ENCODE measurements around the gene TMEM156. TPM values are rescaled to one million over a fixed set of nuclear protein-coding genes. Genes with fewer than 3 reads are reported as not detected.

The TMEM156 gene
- total RNA-seq, 1 donor from 2014 or later = not detected

- no peak overlapping the region for H3K4me3 Mint-ChIP-seq (ENCODE audit: unreplicated experiment)
- no peaks in the 10 kb centered on the region for H3K9me3 Mint-ChIP-seq (ENCODE audit: unreplicated experiment)
- no peaks in the 10 kb centered on the region for H3K27me3 Mint-ChIP-seq (ENCODE audit: unreplicated experiment)
- no peak overlapping the region for H3K27ac Mint-ChIP-seq (ENCODE audit: unreplicated experiment)
- peaks cover 1% of the 10 kb centered on the region for H3K4me1 Mint-ChIP-seq (ENCODE audit: low read depth, unreplicated experiment)
- no peaks in the 10 kb centered on the region for H3K36me3 Mint-ChIP-seq (ENCODE audit: unreplicated experiment)
- DNase-seq = no peak
- TF ChIP-seq CTCF (IDR thresholded peaks at IDR 0.05; ENCODE audit: partially characterized antibody, unreplicated experiment) = no peak
Observed at GRCh38 chr4:38926896-38927295, 105.3 kb downstream of the TMEM156 start.

- H3K36me3 Mint-ChIP-seq (ENCODE audit: unreplicated experiment) = no peaks in the 10 kb centered on the region
- H3K27me3 Mint-ChIP-seq (ENCODE audit: unreplicated experiment) = no peaks in the 10 kb centered on the region
- no peaks in the 10 kb centered on the region for H3K9me3 Mint-ChIP-seq (ENCODE audit: unreplicated experiment)
- H3K27ac Mint-ChIP-seq (ENCODE audit: unreplicated experiment) = no peak overlapping the region
- TF ChIP-seq CTCF (IDR thresholded peaks at IDR 0.05; ENCODE audit: partially characterized antibody, unreplicated experiment) = no peak
- DNase-seq = no peak
- H3K4me1 Mint-ChIP-seq (ENCODE audit: low read depth, unreplicated experiment) = peaks cover 1% of the 10 kb centered on the region
- H3K4me3 Mint-ChIP-seq (ENCODE audit: unreplicated experiment) = no peak overlapping the region
Observed at GRCh38 chr4:38925492-38926413, 106.5 kb downstream of the TMEM156 start.

GRCh38 chr4:38924353-38924752 is 107.9 kb downstream of the TMEM156 start:
- Mint-ChIP-seq H3K4me1 (ENCODE audit: low read depth, unreplicated experiment) (peaks cover 1% of the 10 kb centered on the region), H3K27ac (ENCODE audit: unreplicated experiment) (no peak overlapping the region), H3K36me3 (ENCODE audit: unreplicated experiment) (no peaks in the 10 kb centered on the region), H3K4me3 (ENCODE audit: unreplicated experiment) (no peak overlapping the region), H3K9me3 (ENCODE audit: unreplicated experiment) (no peaks in the 10 kb centered on the region), H3K27me3 (ENCODE audit: unreplicated experiment) (no peaks in the 10 kb centered on the region)
- no peak for TF ChIP-seq CTCF (IDR thresholded peaks at IDR 0.05; ENCODE audit: partially characterized antibody, unreplicated experiment)
- DNase-seq = no peak

GRCh38 chr4:38923746-38924145 is 108.5 kb downstream of the TMEM156 start:
- H3K27ac Mint-ChIP-seq (ENCODE audit: unreplicated experiment) = no peak overlapping the region
- DNase-seq = no peak
- H3K9me3 Mint-ChIP-seq (ENCODE audit: unreplicated experiment) = no peaks in the 10 kb centered on the region

More at GRCh38 chr4:38923746-38924145, 108.5 kb downstream of the TMEM156 start:
- no peak for TF ChIP-seq CTCF (IDR thresholded peaks at IDR 0.05; ENCODE audit: partially characterized antibody, unreplicated experiment)
- Mint-ChIP-seq H3K36me3 (ENCODE audit: unreplicated experiment) (no peaks in the 10 kb centered on the region), H3K4me3 (ENCODE audit: unreplicated experiment) (no peak overlapping the region), H3K4me1 (ENCODE audit: low read depth, unreplicated experiment) (peaks cover 1% of the 10 kb centered on the region), H3K27me3 (ENCODE audit: unreplicated experiment) (no peaks in the 10 kb centered on the region)

Measured in glutamatergic neuron (in vitro differentiated cells).